K562 (cell line): ENCODE measurements around the gene RPL39L. TPM values are rescaled to one million over a fixed set of nuclear protein-coding genes. Genes with fewer than 3 reads are reported as not detected.

Source experiments
- ATAC-seq: fragments of 200-7000 bp; cut with Tn5 transposase; 3 replicates; pipeline ENCODE4 v1.9.1; 2020; ENCODE audit warnings: moderate library complexity
- BruUV-seq: library from RNA; stranded (reverse); fragments of 400-500 nt; replicated peaks from 2 replicates; lab custom pipeline; 2021; lab: Mats Ljungman, UMichigan
- CTCF ChIA-PET: fragments of 300-600 bp; formaldehyde crosslinking; extraction: SDS; loops from one replicate; lab custom pipeline; 2021; ENCODE audit warnings: low intra/inter-chr PET ratio; lab: Yijun Ruan, JAX
- POLR2A ChIA-PET: fragments of 300-600, 350-650 bp; sonication (Branson Sonifier 250); formaldehyde crosslinking; extraction: SDS; loops from one replicate; lab custom pipeline; 2021; ENCODE audit warnings: antibody characterized with exemption, inconsistent platforms; lab: Yijun Ruan, JAX
- DNase-seq, 4 experiments: peaks; one replicate each; pipeline versions ENCODE4 v3.0.0 to v3.0.0-alpha.2; 2011 to 2018; ENCODE audit warnings: low spot score in 3 of 4, mixed read lengths in 3 of 4; ENCODE audit errors: extremely low read depth in 1 of 4
- FAIRE-seq: peaks from 2 replicates; lab custom pipeline; 2011; peaks lifted over from hg19 to GRCh38; lab: Jason Lieb, UNC
- H2AFZ ChIP-seq: 2 replicates; pipeline ENCODE4 v1.6.0; 2011; ENCODE audit warnings: low read depth, low read length, control low read depth, inconsistent platforms
- H3K27ac ChIP-seq: fragments of 200-600 bp; 3 replicates; pipeline ENCODE4 v1.8.0; 2011; ENCODE audit warnings: low read depth, mild to moderate bottlenecking, control low read depth, inconsistent platforms, low read length, moderate library complexity, mixed read lengths; ENCODE audit errors: extremely low read depth
- H3K27me3 ChIP-seq, 2 experiments: fragments of 300-600 bp in 1 of 2; 2 replicates in 1 of 2; 3 replicates in 1 of 2; pipeline versions ENCODE4 v1.6.0 to v1.8.0; 2011; ENCODE audit warnings: inconsistent platforms in 2 of 2, low read length in 2 of 2, mild to moderate bottlenecking in 1 of 2, mixed read lengths in 1 of 2, moderate library complexity in 1 of 2; ENCODE audit not compliant: control insufficient read depth in 2 of 2, insufficient read depth in 2 of 2
- H3K36me3 ChIP-seq: fragments of 300-600 bp; 3 replicates; pipeline ENCODE4 v1.8.0; 2011; ENCODE audit warnings: mild to moderate bottlenecking, low read length, inconsistent platforms; ENCODE audit not compliant: control insufficient read depth, insufficient read depth
- H3K4me1 ChIP-seq, 2 experiments: fragments of 200-600 bp in 1 of 2; replicated peaks in 1 of 2; 2 replicates in 1 of 2; 3 replicates in 1 of 2; pipeline versions ENCODE4 v1.5.1 to v1.8.0; 2011; ENCODE audit warnings: inconsistent platforms in 2 of 2, low read length in 2 of 2, mild to moderate bottlenecking in 1 of 2, mixed read lengths in 1 of 2, moderate library complexity in 1 of 2; ENCODE audit not compliant: control insufficient read depth in 2 of 2, insufficient read depth in 2 of 2
- H3K4me2 ChIP-seq: 2 replicates; pipeline ENCODE4 v1.6.1; 2011; ENCODE audit warnings: low read length, control low read depth, inconsistent platforms, mixed read lengths; ENCODE audit not compliant: insufficient read depth
- H3K4me3 ChIP-seq: fragments of 200-600 bp; sonication (generic), shearing (Covaris generic); 2 replicates; pipeline ENCODE4 v1.5.1; 2016; ENCODE audit warnings: control low read depth, inconsistent platforms
- H3K79me2 ChIP-seq: fragments of 200-600 bp; 3 replicates; pipeline ENCODE4 v1.8.0; 2011; ENCODE audit warnings: low read length, inconsistent platforms; ENCODE audit not compliant: control insufficient read depth, insufficient read depth
- H3K9ac ChIP-seq, 2 experiments: 2 replicates each; pipeline versions ENCODE4 v1.6.0 to v1.6.1; 2011; ENCODE audit warnings: low read depth in 2 of 2, low read length in 2 of 2, control low read depth in 1 of 2, inconsistent platforms in 1 of 2, mild to moderate bottlenecking in 1 of 2, mixed read lengths in 1 of 2; ENCODE audit not compliant: insufficient read depth in 1 of 2
- H3K9me1 ChIP-seq: one replicate; pipeline ENCODE4 v1.6.0; 2011; ENCODE audit warnings: inconsistent platforms, mild to moderate bottlenecking, low read length, moderate library complexity; ENCODE audit not compliant: control insufficient read depth, insufficient read depth
- H3K9me3 ChIP-seq: replicated peaks from 2 replicates; pipeline ENCODE4 v1.5.1; 2011; ENCODE audit warnings: low read depth, low read length, inconsistent platforms; ENCODE audit not compliant: control insufficient read depth, insufficient read depth
- H4K20me1 ChIP-seq: replicated peaks from 2 replicates; pipeline ENCODE4 v1.6.1; 2011; ENCODE audit warnings: low read length, inconsistent platforms, mixed read lengths; ENCODE audit not compliant: control insufficient read depth, insufficient read depth
- AFF4 ChIP-seq: sonication (generic); formaldehyde crosslinking; IDR thresholded peaks from 2 replicates; pipeline ENCODE4 v1.8.0; 2023; ENCODE audit warnings: mild to moderate bottlenecking, missing genetic modification reagents
- DLX4 ChIP-seq: fragments of 250-450 bp; sonication (Bioruptor Pico); IDR thresholded peaks from 2 replicates; pipeline ENCODE4 v1.6.1; 2021; ENCODE audit warnings: mild to moderate bottlenecking
- KAT2B ChIP-seq: IDR thresholded peaks from one replicate; pipeline ENCODE4 v1.6.1; 2012; ENCODE audit warnings: low read depth, mild to moderate bottlenecking, control low read depth, inconsistent platforms, low read length, moderate library complexity
- MYC ChIP-seq, 2 experiments: fragments of 250-450 bp in 1 of 2; sonication (Bioruptor Pico) in 1 of 2; IDR thresholded peaks; 2 replicates each; pipeline versions ENCODE4 v1.5.1 to v1.6.1; 2012 to 2021; ENCODE audit warnings: low read depth in 2 of 2, borderline replicate concordance in 1 of 2, improper control_type of control experiment in 1 of 2, low read length in 1 of 2, mild to moderate bottlenecking in 1 of 2, moderate library complexity in 1 of 2
- SMAD4 ChIP-seq: fragments of 250-450 bp; sonication (Bioruptor Pico); conservative IDR thresholded peaks from 2 replicates; pipeline ENCODE4 v1.8.0; 2021; ENCODE audit warnings: inconsistent platforms, mild to moderate bottlenecking, moderate library complexity
- TAF15 ChIP-seq: fragments of 200-400 bp; formaldehyde crosslinking; IDR thresholded peaks from 2 replicates; pipeline ENCODE4 v1.6.1; 2017; ENCODE audit warnings: mild to moderate bottlenecking, low read depth, low read length, moderate library complexity
- TGIF2 ChIP-seq: sonication (generic); formaldehyde crosslinking; IDR thresholded peaks from 2 replicates; pipeline ENCODE4 v1.8.1; 2022; ENCODE audit warnings: mild to moderate bottlenecking, missing genetic modification reagents, moderate library complexity
- VEZF1 ChIP-seq: fragments of 200-800 bp; sonication (Bioruptor generic); IDR thresholded peaks from 2 replicates; pipeline ENCODE4 v1.6.1; 2017; ENCODE audit warnings: missing genetic modification characterization, missing compliant biosample characterization
- WGBS: fragments of 100-300 bp; shearing (Covaris generic); methylation state at CpG from one replicate; pipeline ENCODE4 v1.1.6; 2016; ENCODE audit warnings: low coverage, mixed read lengths; ENCODE audit not compliant: insufficient coverage; ENCODE audit errors: missing lambda C conversion rate; 5-methylcytosine and 5-hydroxymethylcytosine counted together
- in situ Hi-C: fragments of 300-500 bp; cut with MboI; formaldehyde crosslinking; loops from 4 replicates; pipeline ENCODE4 v1.15.0; 2018; ENCODE audit warnings: inconsistent platforms, mixed read lengths
- intact Hi-C: fragments of 100-400 bp; cut with micrococcal nuclease; formaldehyde crosslinking; loops from 2 replicates; pipeline ENCODE4 v1.14.2; 2022
- polyA plus RNA-seq, 8 experiments: library from polyadenylated mRNA; depleted of rRNA in 4 of 8; stranded (reverse) in 5 of 8; unstranded in 3 of 8; fragments of >200 nt; fragmentation: Nextera tagmentation in 2 of 8; fragmentation: Illumina TruSeq in 1 of 8; extraction: Ambion mirVana in 2 of 8; extraction: Trizol in 1 of 8; gene quantifications; 2 replicates each; pipeline versions ENCODE4 v1.2.1 to v1.2.3, GENCODE V29; 2011 to 2014; ENCODE audit warnings: inconsistent platforms in 1 of 8, missing spikeins in 1 of 8
- total RNA-seq, 7 experiments: library from RNA; depleted of rRNA in 6 of 7; stranded (reverse); fragments of >200 nt in 6 of 7; fragmentation: Illumina TruSeq in 2 of 7; extraction: Trizol in 2 of 7; gene quantifications; 2 replicates each; pipeline versions ENCODE4 v1.2.1 to v1.2.3, GENCODE V29; 2011 to 2021; ENCODE audit warnings: low replicate concordance in 1 of 7

The RPL39L gene
- total and polyA plus RNA-seq, 9 of the 15 experiments (the other 6 are each of a cell fraction or from before 2014, with no cell fraction given), result 15.0 to 122 (median 45.5) TPM

DNA sequence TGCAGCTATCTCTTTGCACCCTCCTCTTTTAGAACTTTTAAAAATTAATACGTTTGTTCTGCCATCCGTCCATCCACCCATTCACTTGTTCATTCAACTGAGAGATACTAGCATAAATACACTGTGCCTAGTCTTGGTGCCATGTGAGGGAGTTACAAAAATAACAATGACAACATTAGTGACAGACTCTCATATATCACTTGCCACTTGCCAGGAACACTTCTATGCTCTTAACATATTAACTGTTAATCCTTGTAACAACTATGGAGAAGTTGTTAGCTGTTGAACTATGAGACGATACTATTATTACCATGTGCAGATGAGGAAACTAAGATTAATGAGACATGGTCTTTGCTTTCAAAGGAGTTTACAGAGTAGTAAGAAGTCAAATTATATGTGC, 33.6 kb downstream of the RPL39L start:
- no peaks in the 10 kb centered on the region for H4K20me1 ChIP-seq
- DNase-seq, result no peak
- ChIA-PET CTCF (no interaction called here), POLR2A (no interaction called here)
- no TSS peak for BruUV-seq
- no peak overlapping the region for H3K4me2 ChIP-seq
- no peaks in the 10 kb centered on the region for H3K36me3 ChIP-seq
- no peaks in the 10 kb centered on the region for H3K9me3 ChIP-seq
- TF ChIP-seq DLX4 (no peak), AFF4 (CRISPR knock-in tag) (no peak), MYC (IDR thresholded peaks at IDR 0.05; ENCODE audit: low read depth, low read length) (no peak), MYC (CRISPR knock-in tag; IDR thresholded peaks at IDR 0.05; ENCODE audit: borderline replicate concordance, low read depth) (no peak), TAF15 (no peak), SMAD4 (CRISPR knock-in tag) (no peak), KAT2B (no peak), VEZF1 (CRISPR knock-in tag) (no peak), TGIF2 (CRISPR knock-in tag) (no peak)
- no peaks in the 10 kb centered on the region for H3K27me3 ChIP-seq
- H3K4me1 ChIP-seq, result peaks cover 10 to 16% of the 10 kb centered on the region in 2 experiments
- no peak overlapping the region for H3K27ac ChIP-seq
- FAIRE-seq, result no peak
- H3K79me2 ChIP-seq, result no peaks in the 10 kb centered on the region
- 45% methylated on average over 3 of the region's 3 CpGs for WGBS
- ATAC-seq, result no peak
- H3K9me1 ChIP-seq, result no peaks in the 10 kb centered on the region
- H2AFZ ChIP-seq, result no peak overlapping the region
- intact Hi-C loops, result no loop called here
- in situ Hi-C loops, result no loop called here
- no peak overlapping the region for H3K9ac ChIP-seq
- H3K4me3 ChIP-seq, result no peak overlapping the region
